BLaER1 (cell line): ENCODE data around the gene FEZF1.

ENCODE experiments used
- H3K27ac ChIP-seq: shearing (Covaris generic); formaldehyde crosslinking; 2 replicates; pipeline ENCODE4 v1.8.1; 2022
- H3K27me3 ChIP-seq: shearing (Covaris generic); formaldehyde crosslinking; 2 replicates; pipeline ENCODE4 v1.8.1; 2022
- H3K36me3 ChIP-seq: shearing (Covaris generic); formaldehyde crosslinking; 2 replicates; pipeline ENCODE4 v1.8.1; 2022
- H3K4me1 ChIP-seq: shearing (Covaris generic); formaldehyde crosslinking; 2 replicates; pipeline ENCODE4 v1.8.1; 2022
- H3K4me2 ChIP-seq: shearing (Covaris generic); formaldehyde crosslinking; 2 replicates; pipeline ENCODE4 v1.8.1; 2022
- H3K4me3 ChIP-seq: shearing (Covaris generic); formaldehyde crosslinking; 2 replicates; pipeline ENCODE4 v1.8.1; 2022
- H3K9ac ChIP-seq: shearing (Covaris generic); formaldehyde crosslinking; 2 replicates; pipeline ENCODE4 v1.8.1; 2022
- H3K9me3 ChIP-seq: shearing (Covaris generic); formaldehyde crosslinking; 2 replicates; pipeline ENCODE4 v1.8.1; 2022
- H4K20me1 ChIP-seq: shearing (Covaris generic); formaldehyde crosslinking; 2 replicates; pipeline ENCODE4 v1.8.1; 2022
- Cebpa-rat ChIP-seq: shearing (Covaris generic); IDR thresholded peaks from 2 replicates; pipeline ENCODE4 v1.8.1; 2022

The FEZF1 gene

GRCh38 chr7:122316467-122317388, 12.2 kb upstream of the FEZF1 start:
- Histone ChIP-seq H3K27ac (no peak overlapping the region), H3K36me3 (no peaks in the 10 kb centered on the region), H3K27me3 (no peaks in the 10 kb centered on the region), H3K4me3 (no peak overlapping the region), H4K20me1 (no peaks in the 10 kb centered on the region), H3K4me1 (no peaks in the 10 kb centered on the region), H3K9ac (no peak overlapping the region), H3K9me3 (peaks cover 12% of the 10 kb centered on the region), H3K4me2 (no peak overlapping the region)
- TF ChIP-seq Cebpa-rat = no peak

GRCh38 chr7:122315507-122316466, 11.2 kb upstream of the FEZF1 start:
- no peaks in the 10 kb centered on the region for H4K20me1 ChIP-seq
- TF ChIP-seq Cebpa-rat = no peak
- H3K27me3 ChIP-seq = no peaks in the 10 kb centered on the region
- H3K27ac ChIP-seq = no peak overlapping the region
- no peaks in the 10 kb centered on the region for H3K36me3 ChIP-seq
- no peak overlapping the region for H3K4me3 ChIP-seq
- peaks cover 20% of the 10 kb centered on the region for H3K9me3 ChIP-seq
- no peaks in the 10 kb centered on the region for H3K4me1 ChIP-seq
- H3K4me2 ChIP-seq = no peak overlapping the region
- H3K9ac ChIP-seq = no peak overlapping the region

GRCh38 chr7:122314284-122314683, 9.7 kb upstream of the FEZF1 start:
- no peak overlapping the region for H3K27ac ChIP-seq

GRCh38 chr7:122312789-122313188, 8.2 kb upstream of the FEZF1 start:
- Histone ChIP-seq H3K4me1 (no peaks in the 10 kb centered on the region), H4K20me1 (no peaks in the 10 kb centered on the region), H3K4me2 (no peak overlapping the region), H3K4me3 (no peak overlapping the region), H3K27ac (no peak overlapping the region), H3K9me3 (peaks cover 29% of the 10 kb centered on the region), H3K9ac (no peak overlapping the region), H3K27me3 (no peaks in the 10 kb centered on the region), H3K36me3 (no peaks in the 10 kb centered on the region)
- no peak for TF ChIP-seq Cebpa-rat

More at GRCh38 chr7:122314284-122314683, 9.7 kb upstream of the FEZF1 start:
- no peaks in the 10 kb centered on the region for H3K4me1 ChIP-seq
- no peaks in the 10 kb centered on the region for H4K20me1 ChIP-seq
- no peaks in the 10 kb centered on the region for H3K36me3 ChIP-seq
- H3K4me2 ChIP-seq = no peak overlapping the region
- H3K4me3 ChIP-seq = no peak overlapping the region
- peaks cover 29% of the 10 kb centered on the region for H3K9me3 ChIP-seq
- no peaks in the 10 kb centered on the region for H3K27me3 ChIP-seq
- H3K9ac ChIP-seq = no peak overlapping the region
- TF ChIP-seq Cebpa-rat = no peak

GRCh38 chr7:122311734-122312450, 7.3 kb upstream of the FEZF1 start:
- peaks cover 30% of the 10 kb centered on the region for H3K9me3 ChIP-seq
- H3K27me3 ChIP-seq = no peaks in the 10 kb centered on the region
- H3K4me2 ChIP-seq = no peak overlapping the region
- no peak overlapping the region for H3K27ac ChIP-seq
- no peaks in the 10 kb centered on the region for H3K4me1 ChIP-seq
- no peak overlapping the region for H3K9ac ChIP-seq
- H4K20me1 ChIP-seq = no peaks in the 10 kb centered on the region
- no peak overlapping the region for H3K4me3 ChIP-seq
- no peak for TF ChIP-seq Cebpa-rat
- H3K36me3 ChIP-seq = no peaks in the 10 kb centered on the region

GRCh38 chr7:122311050-122311700, 6.6 kb upstream of the FEZF1 start:
- H3K4me3 ChIP-seq = no peak overlapping the region

GRCh38 chr7:122310119-122311021, 5.8 kb upstream of the FEZF1 start:
- TF ChIP-seq Cebpa-rat = no peak
- peaks cover 37% of the 10 kb centered on the region for H3K9me3 ChIP-seq
- no peaks in the 10 kb centered on the region for H3K36me3 ChIP-seq
- no peak overlapping the region for H3K4me2 ChIP-seq
- H3K4me3 ChIP-seq = no peak overlapping the region
- H3K27ac ChIP-seq = no peak overlapping the region
- no peak overlapping the region for H3K9ac ChIP-seq
- no peaks in the 10 kb centered on the region for H4K20me1 ChIP-seq
- H3K27me3 ChIP-seq = no peaks in the 10 kb centered on the region
- H3K4me1 ChIP-seq = no peaks in the 10 kb centered on the region

More at GRCh38 chr7:122311050-122311700, 6.6 kb upstream of the FEZF1 start:
- TF ChIP-seq Cebpa-rat = no peak
- no peak overlapping the region for H3K27ac ChIP-seq
- peaks cover 30% of the 10 kb centered on the region for H3K9me3 ChIP-seq
- no peak overlapping the region for H3K9ac ChIP-seq
- H3K27me3 ChIP-seq = no peaks in the 10 kb centered on the region
- H3K36me3 ChIP-seq = no peaks in the 10 kb centered on the region
- H3K4me1 ChIP-seq = no peaks in the 10 kb centered on the region
- H3K4me2 ChIP-seq = no peak overlapping the region
- H4K20me1 ChIP-seq = no peaks in the 10 kb centered on the region

GRCh38 chr7:122309421-122309820, 4.9 kb upstream of the FEZF1 start:
- Histone ChIP-seq H3K9ac (no peak overlapping the region), H3K4me1 (no peaks in the 10 kb centered on the region), H3K4me2 (no peak overlapping the region), H3K36me3 (no peaks in the 10 kb centered on the region), H4K20me1 (no peaks in the 10 kb centered on the region), H3K27me3 (no peaks in the 10 kb centered on the region), H3K4me3 (no peak overlapping the region), H3K27ac (no peak overlapping the region), H3K9me3 (peaks cover 47% of the 10 kb centered on the region)
- TF ChIP-seq Cebpa-rat = no peak
